HG03460 (cell line): ENCODE measurements around the gene KIF3A.

Experiments used
- ATAC-seq: cut with Tn5 transposase; IDR thresholded peaks from one replicate; pipeline ENCODE4 v1.9.1; 2021; ENCODE audit not compliant: unreplicated experiment

KIF3A gene

GRCh38 chr5:132644177-132644576 is 93.2 kb downstream of the KIF3A start:
- ATAC-seq, result no peak
